Vagina (tissue), 2 donors: Measurements from ENCODE around the gene ADD3.

Experiments used
- CTCF ChIP-seq, 3 experiments: fragments of 450-650 bp in 2 of 3; fragments of 200-600 bp in 1 of 3; sonication (generic) in 1 of 3; IDR thresholded peaks; one replicate each; pipeline ENCODE4 v1.5.1; 2017 to 2019; ENCODE audit warnings: antibody characterized with exemption in 3 of 3, mild to moderate bottlenecking in 2 of 3, moderate library complexity in 2 of 3
- POLR2A ChIP-seq, 2 donors: fragments of 450-650 bp; IDR thresholded peaks; one replicate each; pipeline ENCODE4 v1.6.1; 2017; ENCODE audit warnings: antibody characterized with exemption in 2 of 2, mild to moderate bottlenecking in 2 of 2, moderate library complexity in 2 of 2
- POLR2AphosphoS5 ChIP-seq, 2 donors: sonication (generic); formaldehyde crosslinking; IDR thresholded peaks; one replicate each; pipeline ENCODE4 v1.9.0; 2017; ENCODE audit warnings: antibody characterized with exemption in 2 of 2, mild to moderate bottlenecking in 2 of 2, low read depth in 1 of 2; ENCODE audit not compliant: insufficient read depth in 1 of 2

GRCh38 chr10:110033701-110034235 lies 26.0 kb downstream of the ADD3 start:
- TF ChIP-seq CTCF (IDR thresholded peaks at IDR 0.05): no peak
- no peak for TF ChIP-seq POLR2AphosphoS5 (IDR thresholded peaks at IDR 0.05; ENCODE audit: insufficient read depth in 1 of 2, low read depth in 1 of 2)
- TF ChIP-seq POLR2A (IDR thresholded peaks at IDR 0.05): no peak
